OCI-LY1 (cell line): Measurements from ENCODE around the gene STX5.

Experiments
- H2AFZ ChIP-seq: fragments of 200-600 bp; sonication (generic), shearing (Covaris generic); 2 replicates; pipeline ENCODE4 v1.6.0; 2014; ENCODE audit warnings: antibody characterized with exemption, mild to moderate bottlenecking, low read length
- H3F3A ChIP-seq: fragments of 200-600 bp; sonication (generic), shearing (Covaris generic); 2 replicates; pipeline ENCODE4 v1.6.0; 2014; ENCODE audit warnings: mild to moderate bottlenecking, antibody characterized with exemption, low read length, moderate library complexity; ENCODE audit not compliant: insufficient read depth
- H3K27ac ChIP-seq: fragments of 200-600 bp; sonication (generic); 2 replicates; pipeline ENCODE4 v1.5.1; 2014; ENCODE audit warnings: low read length, mixed run types, mild to moderate bottlenecking, low read depth; ENCODE audit not compliant: poor library complexity, severe bottlenecking
- H3K27me3 ChIP-seq: fragments of 200-600 bp; sonication (generic); 2 replicates; pipeline ENCODE4 v1.6.0; 2014; ENCODE audit warnings: antibody characterized with exemption, mild to moderate bottlenecking, low read length, moderate library complexity; ENCODE audit not compliant: insufficient read depth
- H3K36me3 ChIP-seq: fragments of 200-600 bp; sonication (generic); 2 replicates; pipeline ENCODE4 v1.6.1; 2014; ENCODE audit warnings: mild to moderate bottlenecking, antibody characterized with exemption, low read length, moderate library complexity, mixed read lengths; ENCODE audit not compliant: insufficient read depth
- H3K4me1 ChIP-seq: fragments of 200-600 bp; sonication (generic); 2 replicates; pipeline ENCODE4 v1.5.1; 2014; ENCODE audit warnings: mild to moderate bottlenecking, low read length, moderate library complexity; ENCODE audit not compliant: insufficient read depth, severe bottlenecking
- H3K4me2 ChIP-seq: fragments of 200-600 bp; sonication (generic), shearing (Covaris generic); 2 replicates; pipeline ENCODE4 v1.6.1; 2014; ENCODE audit warnings: low read length
- H3K4me3 ChIP-seq: fragments of 200-600 bp; sonication (generic); 2 replicates; pipeline ENCODE4 v1.5.1; 2014; ENCODE audit warnings: low read length, low read depth, mild to moderate bottlenecking, mixed read lengths; ENCODE audit not compliant: poor library complexity, severe bottlenecking
- H3K79me2 ChIP-seq: fragments of 200-600 bp; shearing (Covaris generic); 2 replicates; pipeline ENCODE4 v1.6.1; 2016; ENCODE audit warnings: mixed run types, low read length, mixed read lengths; ENCODE audit not compliant: insufficient read depth
- H3K9ac ChIP-seq: fragments of 200-600 bp; sonication (generic), shearing (Covaris generic); 2 replicates; pipeline ENCODE4 v1.6.1; 2014; ENCODE audit warnings: mild to moderate bottlenecking, low read length, mixed read lengths
- H3K9me2 ChIP-seq: fragments of 200-600 bp; sonication (generic), shearing (Covaris generic); 2 replicates; pipeline ENCODE4 v1.6.1; 2014; ENCODE audit warnings: low read depth, mild to moderate bottlenecking, low read length, mixed read lengths
- H3K9me3 ChIP-seq: fragments of 200-600 bp; shearing (Covaris generic); 2 replicates; pipeline ENCODE4 v1.6.1; 2014; ENCODE audit warnings: low read length, mixed read lengths
- H4K20me1 ChIP-seq: fragments of 200-600 bp; sonication (generic), shearing (Covaris generic); 2 replicates; pipeline ENCODE4 v1.6.0; 2016; ENCODE audit warnings: mild to moderate bottlenecking, low read length; ENCODE audit not compliant: insufficient read depth
- EZH2 ChIP-seq: fragments of 200-600 bp; sonication (generic), shearing (Covaris generic); IDR thresholded peaks from 2 replicates; pipeline ENCODE4 v1.8.0; 2017; ENCODE audit warnings: borderline replicate concordance, mixed run types, mild to moderate bottlenecking, antibody characterized with exemption, low read length, moderate library complexity, mixed read lengths
- TF ChIP-seq, protein P1 (sequence below): fragments of 200-600 bp; sonication (generic), shearing (Covaris generic); IDR thresholded peaks from 2 replicates; pipeline ENCODE4 v1.5.1; 2017; ENCODE audit warnings: mild to moderate bottlenecking, antibody characterized with exemption, low read length, moderate library complexity, mixed read lengths

The STX5 gene

DNA sequence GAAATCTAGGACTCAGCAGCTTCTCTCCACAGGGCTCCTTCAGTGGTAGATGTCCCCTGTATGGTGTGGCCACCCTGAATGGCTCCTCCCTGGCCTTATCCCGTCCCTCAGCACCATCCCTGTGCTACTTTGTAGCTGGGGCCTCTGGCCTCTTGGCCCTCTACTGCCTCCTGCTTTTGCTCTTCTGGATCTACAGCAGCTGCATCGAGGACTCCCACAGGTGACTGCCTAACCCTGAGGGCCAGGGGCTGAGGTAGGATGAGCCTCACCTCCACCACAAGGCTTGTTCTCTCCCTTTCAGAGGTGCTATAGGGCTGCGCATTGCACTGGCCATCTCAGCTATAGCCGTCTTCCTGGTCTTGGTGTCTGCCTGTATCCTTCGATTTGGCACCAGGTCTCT lies 42.9 kb downstream of the STX5 start:
- peak overlapping the region; percentile 15 for H3K27ac ChIP-seq
- H3K9me2 ChIP-seq = no peaks in the 10 kb centered on the region
- peak overlapping the region; percentile 95 for H3K4me3 ChIP-seq

DNA sequence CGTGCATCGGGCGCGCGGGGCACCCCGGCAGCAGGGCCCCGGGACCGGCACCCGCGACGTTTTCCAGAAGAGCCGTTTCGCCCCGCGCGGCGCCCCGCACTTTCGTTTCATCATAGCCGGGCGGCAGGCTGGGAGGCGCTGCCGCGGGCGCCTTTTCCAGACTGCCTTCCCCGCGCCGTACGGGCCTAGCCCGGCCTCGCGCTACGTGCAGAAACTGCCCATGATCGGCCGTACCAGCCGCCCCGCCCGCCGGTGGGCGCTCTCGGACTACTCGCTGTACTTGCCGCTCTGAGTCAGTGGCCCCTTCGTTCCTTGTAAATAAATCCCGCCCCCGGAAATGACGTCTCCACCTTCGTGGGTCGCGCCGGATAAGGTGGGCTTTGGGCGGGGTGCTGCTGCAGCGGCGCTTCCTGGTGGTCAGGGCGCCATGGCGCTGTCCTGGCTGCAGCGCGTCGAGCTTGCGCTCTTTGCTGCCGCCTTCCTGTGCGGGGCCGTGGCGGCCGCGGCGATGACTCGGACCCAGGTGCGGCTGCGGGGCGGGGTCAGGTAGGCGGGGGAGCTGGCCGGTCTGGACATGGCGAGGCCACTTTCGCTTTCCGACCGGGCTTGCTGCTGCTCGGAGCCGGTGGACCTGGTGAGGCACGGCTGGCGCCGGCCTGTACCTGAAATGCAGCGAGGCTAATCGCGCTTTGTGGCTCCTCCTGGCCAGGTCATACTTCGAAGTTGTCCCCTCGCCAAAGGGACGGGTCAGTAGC lies 44.7 kb downstream of the STX5 start, which contains the start of gene TMEM179B:
TMEM179B (plus strand) TSS at position 398 of the 755 bp plus-strand sequence; CDS start at position 428, 30 bp downstream.
- peaks cover 46% of the 10 kb centered on the region for H3K4me1 ChIP-seq
- no peaks in the 10 kb centered on the region for H4K20me1 ChIP-seq
- no peaks in the 10 kb centered on the region for H3K27me3 ChIP-seq
- H3K4me2 ChIP-seq = peak within 1 kb of the TSS; percentile 98
- no peaks in the 10 kb centered on the region for H3F3A ChIP-seq
- H3K4me3 ChIP-seq = peak within 1 kb of the TSS; percentile 95
- H2AFZ ChIP-seq = no peak within 1 kb of the TSS
- H3K9me3 ChIP-seq = no peaks in the 10 kb centered on the region
- H3K27ac ChIP-seq = peak within 1 kb of the TSS; percentile 66
- H3K9ac ChIP-seq = peak within 1 kb of the TSS; percentile 92
- TF ChIP-seq EZH2 = no peak
- TF ChIP-seq, protein P1, sequence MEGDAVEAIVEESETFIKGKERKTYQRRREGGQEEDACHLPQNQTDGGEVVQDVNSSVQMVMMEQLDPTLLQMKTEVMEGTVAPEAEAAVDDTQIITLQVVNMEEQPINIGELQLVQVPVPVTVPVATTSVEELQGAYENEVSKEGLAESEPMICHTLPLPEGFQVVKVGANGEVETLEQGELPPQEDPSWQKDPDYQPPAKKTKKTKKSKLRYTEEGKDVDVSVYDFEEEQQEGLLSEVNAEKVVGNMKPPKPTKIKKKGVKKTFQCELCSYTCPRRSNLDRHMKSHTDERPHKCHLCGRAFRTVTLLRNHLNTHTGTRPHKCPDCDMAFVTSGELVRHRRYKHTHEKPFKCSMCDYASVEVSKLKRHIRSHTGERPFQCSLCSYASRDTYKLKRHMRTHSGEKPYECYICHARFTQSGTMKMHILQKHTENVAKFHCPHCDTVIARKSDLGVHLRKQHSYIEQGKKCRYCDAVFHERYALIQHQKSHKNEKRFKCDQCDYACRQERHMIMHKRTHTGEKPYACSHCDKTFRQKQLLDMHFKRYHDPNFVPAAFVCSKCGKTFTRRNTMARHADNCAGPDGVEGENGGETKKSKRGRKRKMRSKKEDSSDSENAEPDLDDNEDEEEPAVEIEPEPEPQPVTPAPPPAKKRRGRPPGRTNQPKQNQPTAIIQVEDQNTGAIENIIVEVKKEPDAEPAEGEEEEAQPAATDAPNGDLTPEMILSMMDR = peak; percentile 39
- H3K9me2 ChIP-seq = no peaks in the 10 kb centered on the region
- H3K36me3 ChIP-seq = peaks cover 30% of the 10 kb centered on the region; the same call in 1 of the 2 replicates
- H3K79me2 ChIP-seq = peaks cover 11% of the 10 kb centered on the region; the same call in 1 of the 2 replicates

More for the DNA sequence above, 42.9 kb downstream of the STX5 start:
- H3K79me2 ChIP-seq = peaks cover 11% of the 10 kb centered on the region; the same call in 1 of the 2 replicates
- no peak overlapping the region for H2AFZ ChIP-seq
- peaks cover 50% of the 10 kb centered on the region for H3K4me1 ChIP-seq
- TF ChIP-seq, protein P1 = no peak
- no peak for TF ChIP-seq EZH2
- H3K9ac ChIP-seq = peak overlapping the region; percentile 38; the same call in 1 of the 2 replicates
- H3K27me3 ChIP-seq = no peaks in the 10 kb centered on the region
- no peaks in the 10 kb centered on the region for H4K20me1 ChIP-seq
- no peaks in the 10 kb centered on the region for H3K9me3 ChIP-seq
- no peaks in the 10 kb centered on the region for H3F3A ChIP-seq
- peaks cover 36% of the 10 kb centered on the region for H3K36me3 ChIP-seq
- peak overlapping the region; percentile 98; the same call in 1 of the 2 replicates for H3K4me2 ChIP-seq

DNA sequence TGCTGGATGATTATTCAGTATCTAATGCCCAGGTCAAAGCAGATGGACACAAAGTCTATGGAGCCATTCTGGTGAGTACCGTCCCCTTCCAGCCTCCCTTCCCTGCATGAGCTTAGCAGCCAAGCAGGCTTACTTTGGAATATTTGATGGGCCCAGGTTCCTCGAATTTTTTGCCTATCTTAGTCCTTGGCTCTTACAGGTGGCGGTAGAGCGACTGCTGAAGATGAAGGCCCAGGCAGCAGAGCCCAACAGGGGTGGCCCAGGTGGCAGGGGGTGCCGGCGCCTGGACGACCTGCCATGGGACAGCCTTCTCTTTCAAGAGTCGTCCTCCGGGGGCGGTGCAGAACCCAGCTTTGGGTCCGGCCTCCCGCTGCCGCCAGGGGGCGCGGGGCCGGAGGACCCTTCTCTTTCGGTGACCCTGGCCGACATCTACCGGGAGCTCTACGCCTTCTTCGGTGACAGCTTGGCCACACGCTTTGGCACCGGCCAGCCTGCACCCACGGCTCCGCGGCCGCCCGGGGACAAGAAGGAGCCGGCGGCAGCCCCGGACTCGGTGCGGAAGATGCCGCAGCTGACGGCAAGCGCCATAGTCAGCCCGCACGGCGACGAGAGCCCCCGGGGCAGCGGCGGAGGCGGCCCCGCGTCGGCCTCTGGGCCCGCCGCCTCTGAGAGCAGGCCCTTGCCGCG lies 45.4 kb downstream of the STX5 start:
- Histone ChIP-seq H3K9me3 (no peaks in the 10 kb centered on the region), H3K4me1 (peaks cover 43% of the 10 kb centered on the region), H3K9me2 (no peaks in the 10 kb centered on the region), H4K20me1 (no peaks in the 10 kb centered on the region), H3K27me3 (no peaks in the 10 kb centered on the region), H3K36me3 (peaks cover 34% of the 10 kb centered on the region; the same call in 1 of the 2 replicates), H3K79me2 (peaks cover 11% of the 10 kb centered on the region; the same call in 1 of the 2 replicates), H3K4me3 (peak overlapping the region; percentile 95), H3F3A (no peaks in the 10 kb centered on the region), H3K9ac (peak overlapping the region; percentile 92), H2AFZ (no peak overlapping the region), H3K27ac (peak overlapping the region; percentile 66), H3K4me2 (peak overlapping the region; percentile 98)
- TF ChIP-seq, protein P1 = peak; percentile 91
- TF ChIP-seq EZH2 = no peak
